GM20000 (cell line): Measurements from ENCODE around the gene KLHL28.
"Not testable (repeated sequence)": the region's sequence is repeated elsewhere in the genome, so short reads cannot be mapped to it uniquely, and the experiment has no call there.

Experiments
- DNase-seq: peaks from one replicate; pipeline ENCODE4 v3.0.0; 2012; ENCODE audit warnings: low spot score
- CTCF ChIP-seq: IDR thresholded peaks from 2 replicates; pipeline ENCODE4 v1.5.1; 2012; ENCODE audit warnings: mild to moderate bottlenecking, control low read depth; ENCODE audit errors: extremely low read depth, missing control alignments

Gene KLHL28

GRCh38 chr14:44897041-44897844, 64.5 kb downstream of the KLHL28 start:
- DNase-seq: peak; percentile 97
- no peak for TF ChIP-seq CTCF

- no peak for TF ChIP-seq CTCF
- no peak for DNase-seq
These were observed 65.3 kb downstream of the KLHL28 start for GRCh38 chr14:44896275-44897040.

DNA sequence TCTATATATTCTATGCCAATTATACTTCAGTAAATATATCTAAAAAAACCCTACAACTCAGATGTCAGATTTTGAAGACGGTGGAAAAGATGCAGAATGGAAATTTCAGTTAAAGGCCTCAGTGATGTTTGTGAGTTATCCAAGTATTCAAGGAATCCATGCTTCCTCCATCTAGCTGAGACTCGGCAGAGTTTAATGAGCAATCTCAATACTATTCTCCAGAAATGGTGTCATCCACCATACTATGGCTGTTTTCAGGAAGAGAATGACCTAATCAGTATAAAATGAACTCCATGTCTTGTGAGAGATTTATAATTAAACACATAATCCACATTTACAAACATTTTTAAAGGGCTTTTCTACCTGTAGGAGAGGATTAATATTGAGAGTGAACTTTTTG, 66.0 kb downstream of the KLHL28 start:
- no peak for DNase-seq

GRCh38 chr14:44893535-44893934, 68.2 kb downstream of the KLHL28 start:
- TF ChIP-seq CTCF: no peak
- DNase-seq: no peak

More for the DNA sequence above, 66.0 kb downstream of the KLHL28 start:
- TF ChIP-seq CTCF: no peak

- DNase-seq: not testable (repeated sequence)
These were observed 69.9 kb downstream of the KLHL28 start for GRCh38 chr14:44891726-44892372.

DNA sequence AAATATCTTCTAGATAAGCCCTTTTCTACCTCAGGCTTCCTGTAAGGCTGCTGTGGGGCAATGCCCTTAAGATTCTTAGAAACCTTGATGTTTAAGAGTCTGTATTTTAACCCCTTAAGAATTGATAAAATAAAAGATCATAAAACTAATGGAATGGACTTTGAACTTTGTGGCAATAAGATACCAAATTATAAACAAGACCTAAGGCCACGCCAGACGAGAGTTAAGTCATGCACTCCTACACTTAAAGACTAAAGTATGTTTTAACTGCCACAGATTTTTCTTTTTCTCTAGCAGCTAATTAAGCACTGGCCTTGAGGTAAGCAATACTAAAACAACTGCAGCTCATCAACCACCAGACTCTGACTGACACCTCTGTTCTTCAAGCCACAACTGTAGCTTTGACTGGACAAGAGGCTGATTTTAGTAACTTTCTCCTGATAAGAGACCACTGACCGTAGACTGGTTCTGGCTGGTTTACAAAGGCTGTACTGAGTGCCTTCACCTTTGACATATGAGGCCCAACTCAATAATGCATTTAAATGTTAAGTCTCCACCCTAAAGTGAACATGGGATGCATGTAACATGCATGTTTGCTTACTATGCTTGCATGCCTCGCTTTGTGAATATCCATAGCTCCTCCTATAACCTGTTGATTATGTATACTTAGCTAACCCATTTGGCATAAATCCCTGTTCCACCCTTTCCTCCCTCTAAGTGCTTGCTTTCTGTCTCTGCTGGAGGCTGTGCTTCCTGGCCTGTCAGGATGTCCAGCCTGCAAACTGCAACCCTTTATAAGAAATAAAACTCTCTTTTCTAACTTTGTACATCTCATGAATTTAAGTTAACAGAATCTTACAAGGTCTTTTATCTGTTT, 71.9 kb downstream of the KLHL28 start:
- DNase-seq: no peak
- TF ChIP-seq CTCF: no peak

DNA sequence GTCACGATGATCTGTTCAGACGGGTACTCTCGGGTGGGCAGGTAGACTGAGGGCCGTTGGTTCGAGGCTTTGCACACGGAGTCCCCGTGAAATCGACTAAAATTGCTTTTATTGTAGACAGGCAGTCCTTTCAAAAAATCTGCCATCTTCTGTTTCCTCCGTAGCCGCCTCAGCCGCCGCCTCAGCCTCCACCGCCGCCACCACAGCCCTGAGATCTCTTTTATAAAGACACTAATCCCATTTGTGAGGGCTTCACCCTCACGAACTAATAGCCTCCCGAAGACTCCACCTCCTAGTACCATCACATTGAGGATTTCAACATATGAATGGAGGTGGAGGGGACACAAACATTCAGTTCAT, 74.2 kb downstream of the KLHL28 start:
- DNase-seq: no peak
- no peak for TF ChIP-seq CTCF
